Esophagus squamous epithelium (tissue), 5 donors: ENCODE data around the gene APOLD1. TPM values are rescaled to one million over a fixed set of nuclear protein-coding genes. Genes with fewer than 3 reads are reported as not detected.

Source experiments
- DNase-seq: peaks from one replicate; lab custom pipeline; 2025; lab: John Stamatoyannopoulos, UW
- H3K27ac ChIP-seq, 4 donors: fragments of 200-600 bp; sonication (generic); one replicate each; pipeline ENCODE4 v1.5.1; 2016 to 2019; ENCODE audit warnings: mild to moderate bottlenecking in 1 of 4
- H3K27me3 ChIP-seq, 4 donors: fragments of 200-600 bp; sonication (generic); 1 replicate in 3 of 4; 2 replicates in 1 of 4; pipeline versions ENCODE4 v1.5.1 to v1.6.0; 2017 to 2021; ENCODE audit warnings: antibody characterized with exemption in 1 of 4
- H3K36me3 ChIP-seq, 3 donors: fragments of 200-600 bp; sonication (generic); one replicate each; pipeline ENCODE4 v1.5.1; 2016 to 2019
- H3K4me1 ChIP-seq, 3 donors: fragments of 200-600 bp; sonication (generic); one replicate each; pipeline ENCODE4 v1.5.1; 2017 to 2019
- H3K4me3 ChIP-seq, 4 donors: fragments of 200-600 bp; sonication (generic); 1 replicate in 3 of 4; 2 replicates in 1 of 4; pipeline ENCODE4 v1.5.1; 2016 to 2019; ENCODE audit warnings: mild to moderate bottlenecking in 2 of 4, moderate library complexity in 1 of 4
- H3K9me3 ChIP-seq, 3 donors: fragments of 200-600 bp; sonication (generic); one replicate each; pipeline ENCODE4 v1.5.1; 2016 to 2019
- CTCF ChIP-seq, 6 experiments: fragments of 450-650 bp in 4 of 6; fragments of 200-600 bp in 2 of 6; sonication (generic) in 2 of 6; IDR thresholded peaks; one replicate each; pipeline ENCODE4 v1.5.1; 2016 to 2019; ENCODE audit warnings: antibody characterized with exemption in 6 of 6, mild to moderate bottlenecking in 4 of 6, moderate library complexity in 4 of 6
- POLR2A ChIP-seq, 4 donors: fragments of 450-650 bp; IDR thresholded peaks; one replicate each; pipeline ENCODE4 v1.6.1; 2017; ENCODE audit warnings: antibody characterized with exemption in 4 of 4, mild to moderate bottlenecking in 4 of 4, moderate library complexity in 3 of 4
- WGBS, 2 donors: methylation state at CpG; one replicate each; pipeline ENCODE4 v1.1.5; 2018; 5-methylcytosine and 5-hydroxymethylcytosine counted together
- intact Hi-C: fragments of 100-400 bp; cut with DNase I; formaldehyde crosslinking; loops from one replicate; pipeline ENCODE4 v1.15.0; 2022
- small RNA-seq, 4 donors: library from RNA; depleted of rRNA; stranded (forward); fragments of <200 nt; gene quantifications; one replicate each; pipeline ENCODE3, GENCODE V24; 2016
- total RNA-seq, 4 donors: library from RNA; depleted of rRNA; stranded (reverse); fragments of >200 nt; gene quantifications; one replicate each; pipeline ENCODE4 v1.1.0, GENCODE V29; 2016
- donor health status: DM: yes; HTN: yes; CAD: no.

The APOLD1 gene
- total RNA-seq, 4 donors from 2014 or later = 2.5 to 14.1 (median 6.8) TPM

- peaks cover 0 to 36% (median 8%) of the 10 kb centered on the region in 3 donors for H3K4me1 ChIP-seq
- no peaks in the 10 kb centered on the region for H3K27me3 ChIP-seq
- intact Hi-C loops = no loop called here
- TF ChIP-seq POLR2A (IDR thresholded peaks at IDR 0.05) (no peak), CTCF (IDR thresholded peaks at IDR 0.05) (no peak)
- DNase-seq = no peak
- no peak overlapping the region for H3K27ac ChIP-seq
- WGBS, 2 donors = 86 to 87% methylated on average over 5 of the region's 5 CpGs
- H3K4me3 ChIP-seq = no peak overlapping the region
- H3K36me3 ChIP-seq = no peaks in the 10 kb centered on the region
- no peaks in the 10 kb centered on the region for H3K9me3 ChIP-seq
These were observed 55.1 kb downstream of the APOLD1 start for GRCh38 chr12:12840580-12840899.

Small RNA genes within 50 kb of the gene (small RNA-seq; reads per million reads assigned to genes)
- gene AC007215.1 (0 reads per million in 4 donors), gene MIR613 (0 reads per million in 4 donors)

Other genes starting within 250 kb of the APOLD1 start
- gene DUSP16, start 222.8 kb upstream of the APOLD1 start, total RNA-seq = 10 to 100 TPM; 15.6 to 27.9 (median 16.5) TPM
- 10 to 100 TPM in 3 of 4 donors, 1 to 10 TPM in 1; 9.4 to 30.7 (median 17.3) TPM for gene CREBL2, start 173.8 kb upstream of the APOLD1 start, total RNA-seq
- under 1 TPM in 1 of 4 donors, not detected in 3; 0.40 TPM for gene GPR19, start 89.5 kb upstream of the APOLD1 start, total RNA-seq
- gene CDKN1B, start 68.3 kb upstream of the APOLD1 start, total RNA-seq = 10 to 100 TPM; 17.3 to 48.1 (median 30.5) TPM
- 10 to 100 TPM; 40.6 to 67.9 (median 55.3) TPM for gene DDX47, start 27.7 kb downstream of the APOLD1 start, total RNA-seq
- 10 to 100 TPM in 1 of 4 donors, 1 to 10 TPM in 3; 3.9 to 18.5 (median 8.5) TPM for gene GPRC5A, start 105.9 kb downstream of the APOLD1 start, total RNA-seq
- gene GPRC5D, start 166.5 kb downstream of the APOLD1 start, total RNA-seq = under 1 TPM in 1 of 4 donors, not detected in 3; 0.95 TPM
- gene HEBP1, start 214.6 kb downstream of the APOLD1 start, total RNA-seq = 10 to 100 TPM; 17.0 to 50.9 (median 23.9) TPM